GM23248 (cell line): ENCODE results near the gene FSTL4.

Source experiments
- EZH2 ChIP-seq: fragments of 200-600 bp; sonication (generic); IDR thresholded peaks from 2 replicates; pipeline ENCODE4 v1.6.1; 2018; ENCODE audit warnings: antibody characterized with exemption, mild to moderate bottlenecking; ENCODE audit not compliant: insufficient read depth, poor library complexity, severe bottlenecking
- EZH2phosphoT487 ChIP-seq: fragments of 200-600 bp; sonication (generic); IDR thresholded peaks from 2 replicates; pipeline ENCODE4 v1.6.1; 2018; ENCODE audit warnings: antibody characterized with exemption, moderate library complexity, mild to moderate bottlenecking, low read depth; ENCODE audit not compliant: insufficient read depth

DNA sequence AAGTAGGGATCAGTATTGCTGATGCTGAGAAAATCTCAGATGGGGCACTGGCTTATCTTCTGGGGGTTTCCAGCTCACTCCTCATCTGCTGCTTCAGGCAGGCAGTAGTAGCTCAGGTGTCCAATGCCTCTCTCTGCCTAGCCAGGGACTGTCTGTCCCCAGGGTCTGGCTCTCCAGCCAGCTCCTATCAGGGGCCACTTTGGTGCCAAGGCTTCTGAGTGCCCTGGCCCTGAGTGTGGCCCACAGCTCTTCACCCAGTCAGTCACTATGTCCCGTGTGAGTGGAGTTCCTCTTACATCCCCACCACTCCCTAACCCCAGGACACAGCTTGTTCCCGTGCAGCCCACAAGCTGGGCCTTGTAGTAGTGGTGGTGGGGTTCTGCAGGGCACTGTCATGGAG lies 309.0 kb downstream of the FSTL4 start:
- TF ChIP-seq EZH2 (no peak), EZH2phosphoT487 (no peak)
